Keratinocyte (primary cell): ENCODE data around the gene ANKRD44. TPM values are rescaled to one million over a fixed set of nuclear protein-coding genes. Genes with fewer than 3 reads are reported as not detected.

Experiments
- DNase-seq: peaks from one replicate; pipeline ENCODE4 v3.0.0-alpha.2; 2011; ENCODE audit warnings: low read depth, missing footprints, low spot score
- FAIRE-seq: peaks from 2 replicates; lab custom pipeline; 2011; peaks lifted over from hg19 to GRCh38; lab: Jason Lieb, UNC
- H2AFZ ChIP-seq: 2 replicates; pipeline ENCODE4 v1.6.0; 2012; ENCODE audit warnings: low read length, control low read depth, inconsistent platforms; ENCODE audit not compliant: control insufficient read depth
- H3K27ac ChIP-seq: 2 replicates; pipeline ENCODE4 v1.5.1; 2011; ENCODE audit warnings: low read length; ENCODE audit not compliant: control insufficient read depth, insufficient read depth
- H3K27me3 ChIP-seq: 3 replicates; pipeline ENCODE4 v1.6.0; 2011; ENCODE audit warnings: low read length; ENCODE audit not compliant: control insufficient read depth, insufficient read depth; ENCODE audit errors: extremely low read depth
- H3K36me3 ChIP-seq, 2 experiments: 2 replicates in 1 of 2; 3 replicates in 1 of 2; pipeline ENCODE4 v1.5.1; 2011; ENCODE audit warnings: low read length in 2 of 2, mild to moderate bottlenecking in 1 of 2; ENCODE audit not compliant: control insufficient read depth in 2 of 2, insufficient read depth in 2 of 2; ENCODE audit errors: extremely low read depth in 1 of 2
- H3K4me1 ChIP-seq: 3 replicates; pipeline ENCODE4 v1.5.1; 2011; ENCODE audit warnings: low read length; ENCODE audit not compliant: control insufficient read depth, insufficient read depth; ENCODE audit errors: extremely low read depth
- H3K4me2 ChIP-seq: 3 replicates; pipeline ENCODE4 v1.6.0; 2011; ENCODE audit warnings: low read depth, low read length; ENCODE audit not compliant: control insufficient read depth, insufficient read depth; ENCODE audit errors: extremely low read depth
- H3K4me3 ChIP-seq, 3 experiments: fragments of 200-600 bp in 1 of 3; sonication (generic) in 1 of 3; 2 replicates in 2 of 3; 3 replicates in 1 of 3; pipeline ENCODE4 v1.5.1; 2011 to 2016; ENCODE audit warnings: low read length in 3 of 3, mild to moderate bottlenecking in 3 of 3, control low read depth in 2 of 3, inconsistent platforms in 1 of 3, low read depth in 1 of 3, mixed read lengths in 1 of 3, mixed run types in 1 of 3, moderate library complexity in 1 of 3; ENCODE audit not compliant: control insufficient read depth in 2 of 3, insufficient read depth in 2 of 3; ENCODE audit errors: extremely low read depth in 1 of 3
- H3K79me2 ChIP-seq: 2 replicates; pipeline ENCODE4 v1.6.0; 2012; ENCODE audit warnings: low read length; ENCODE audit not compliant: control insufficient read depth, insufficient read depth
- H3K9ac ChIP-seq: 3 replicates; pipeline ENCODE4 v1.6.0; 2011; ENCODE audit warnings: low read length; ENCODE audit not compliant: control insufficient read depth, insufficient read depth; ENCODE audit errors: extremely low read depth
- H3K9me1 ChIP-seq: 3 replicates; pipeline ENCODE4 v1.6.0; 2011; ENCODE audit warnings: low read length; ENCODE audit not compliant: control insufficient read depth, insufficient read depth; ENCODE audit errors: extremely low read depth
- H3K9me3 ChIP-seq: 2 replicates; pipeline ENCODE4 v1.5.1; 2012; ENCODE audit warnings: low read depth, low read length; ENCODE audit not compliant: control insufficient read depth
- H4K20me1 ChIP-seq: 3 replicates; pipeline ENCODE4 v1.6.0; 2011; ENCODE audit warnings: low read length; ENCODE audit not compliant: control insufficient read depth, insufficient read depth; ENCODE audit errors: extremely low read depth
- CTCF ChIP-seq, 3 experiments: IDR thresholded peaks in 1 of 3; conservative IDR thresholded peaks in 1 of 3; optimal IDR thresholded peaks in 1 of 3; 2 replicates in 2 of 3; 3 replicates in 1 of 3; pipeline versions ENCODE3 to v1.5.1; 2011; ENCODE audit warnings: low read length in 3 of 3, mild to moderate bottlenecking in 3 of 3, moderate library complexity in 2 of 3, control low read depth in 1 of 3, inconsistent platforms in 1 of 3; ENCODE audit not compliant: insufficient read depth in 2 of 3; ENCODE audit errors: extremely low read depth in 1 of 3
- EZH2 ChIP-seq: IDR thresholded peaks from one replicate; pipeline ENCODE4 v1.6.1; 2012; ENCODE audit warnings: inconsistent platforms, mild to moderate bottlenecking, low read length, moderate library complexity
- dilution Hi-C: fragments of 300-500 bp; cut with MboI; formaldehyde crosslinking; loops from one replicate; pipeline ENCODE4 v1.7.0; 2020; ENCODE audit warnings: low sequenced_read_pairs; ENCODE audit not compliant: extremely low pct_ligation_motif_present
- polyA plus RNA-seq, 5 experiments: library from polyadenylated mRNA; depleted of rRNA in 3 of 5; stranded (reverse) in 3 of 5; stranded (forward) in 1 of 5; unstranded in 1 of 5; fragments of >200 nt; gene quantifications; 1 replicate in 1 of 5; 2 replicates in 3 of 5; 3 replicates in 1 of 5; pipeline versions ENCODE4 v1.2.1 to v1.2.3, GENCODE V29; 2011 to 2012; ENCODE audit warnings: missing spikeins in 2 of 5, low read depth in 1 of 5, low replicate concordance in 1 of 5

Gene ANKRD44
- polyA plus RNA-seq, 1 donor (not counting 4 experiments of a cell fraction or from before 2014, with no cell fraction given) = 0.35 TPM

- dilution Hi-C loops = no loop called here
Measured at GRCh38 chr2:197108758-197109157, 201.8 kb downstream of the ANKRD44 start.

GRCh38 chr2:197107291-197108269 is 203.0 kb downstream of the ANKRD44 start:
- TF ChIP-seq EZH2 (no peak), CTCF (optimal IDR thresholded peaks at IDR 0.05 in 1 of 3, IDR thresholded peaks at IDR 0.05 in 1 of 3, conservative IDR thresholded peaks at IDR 0.05 in 1 of 3; ENCODE audit: extremely low read depth in 1 of 3, insufficient read depth in 2 of 3, low read length in 3 of 3) (no peak)
- Histone ChIP-seq H3K9ac (no peak overlapping the region), H3K9me1 (no peaks in the 10 kb centered on the region), H4K20me1 (no peaks in the 10 kb centered on the region), H3K36me3 (no peaks in the 10 kb centered on the region), H3K4me2 (no peak overlapping the region), H3K27me3 (no peaks in the 10 kb centered on the region), H3K4me1 (no peaks in the 10 kb centered on the region), H3K9me3 (no peaks in the 10 kb centered on the region), H3K4me3 (no peak overlapping the region), H2AFZ (no peak overlapping the region), H3K27ac (no peak overlapping the region), H3K79me2 (no peaks in the 10 kb centered on the region)
- FAIRE-seq = no peak
- dilution Hi-C loops = no loop called here
- no peak for DNase-seq

More at GRCh38 chr2:197108758-197109157, 201.8 kb downstream of the ANKRD44 start:
- Histone ChIP-seq H3K9me3 (no peaks in the 10 kb centered on the region), H3K9me1 (no peaks in the 10 kb centered on the region), H3K79me2 (no peaks in the 10 kb centered on the region), H3K27me3 (no peaks in the 10 kb centered on the region), H3K4me1 (no peaks in the 10 kb centered on the region), H2AFZ (no peak overlapping the region), H3K4me2 (no peak overlapping the region), H4K20me1 (no peaks in the 10 kb centered on the region), H3K4me3 (no peak overlapping the region), H3K36me3 (no peaks in the 10 kb centered on the region), H3K9ac (no peak overlapping the region), H3K27ac (no peak overlapping the region)
- DNase-seq (no peak), FAIRE-seq (no peak)
- no peak for TF ChIP-seq EZH2
